MCF 10A (cell line): ENCODE results near the gene KCTD16. TPM values are rescaled to one million over a fixed set of nuclear protein-coding genes. Genes with fewer than 3 reads are reported as not detected.
A peak's percentile ranks its signal among the peaks of the same experiment; 100 is the strongest.

Experiments used
- BruUV-seq: library from RNA; stranded (reverse); fragments of 400-500 nt; replicated peaks from 2 replicates; lab custom pipeline; 2021; lab: Mats Ljungman, UMichigan
- CTCF ChIA-PET: fragments of 300-600 bp; sonication (Branson Sonifier 250); formaldehyde crosslinking; extraction: SDS; loops from one replicate; lab custom pipeline; 2021; ENCODE audit warnings: antibody characterized with exemption, inconsistent platforms; lab: Yijun Ruan, JAX
- POLR2A ChIA-PET: fragments of 300-600, 350-650 bp; sonication (Branson Sonifier 250); formaldehyde crosslinking; extraction: SDS; loops from one replicate; lab custom pipeline; 2020; ENCODE audit warnings: antibody characterized with exemption, inconsistent platforms; lab: Yijun Ruan, JAX
- DNase-seq: peaks from one replicate; pipeline ENCODE4 v3.0.0-alpha.2; 2018; ENCODE audit not compliant: unreplicated experiment
- H3K27ac Mint-ChIP-seq: one replicate; pipeline ENCODE4 v1.8.0; 2022; ENCODE audit warnings: mild to moderate bottlenecking, low read depth, mixed read lengths; ENCODE audit not compliant: unreplicated experiment
- H3K27me3 Mint-ChIP-seq: one replicate; pipeline ENCODE4 v1.8.0; 2022; ENCODE audit warnings: mixed read lengths; ENCODE audit not compliant: insufficient read depth, unreplicated experiment
- H3K36me3 Mint-ChIP-seq: one replicate; pipeline ENCODE4 v1.8.0; 2022; ENCODE audit warnings: mild to moderate bottlenecking, moderate library complexity, mixed read lengths; ENCODE audit not compliant: insufficient read depth, unreplicated experiment
- H3K4me1 Mint-ChIP-seq: one replicate; pipeline ENCODE4 v1.8.0; 2022; ENCODE audit warnings: mixed read lengths; ENCODE audit not compliant: insufficient read depth, unreplicated experiment
- H3K4me3 Mint-ChIP-seq: one replicate; pipeline ENCODE4 v1.8.0; 2022; ENCODE audit warnings: mild to moderate bottlenecking, moderate library complexity, mixed read lengths; ENCODE audit not compliant: unreplicated experiment
- H3K9me3 Mint-ChIP-seq: one replicate; pipeline ENCODE4 v1.8.0; 2022; ENCODE audit warnings: mixed read lengths; ENCODE audit not compliant: unreplicated experiment
- intact Hi-C: fragments of 100-400 bp; cut with micrococcal nuclease; formaldehyde crosslinking; loops from 2 replicates; pipeline ENCODE4 v1.14.1; 2022
- total RNA-seq: library from RNA; stranded (reverse); gene quantifications from 2 replicates; pipeline ENCODE4 v1.2.3, GENCODE V29; 2022
- TF ChIP-seq, protein P1 (sequence below): fragments of 200-600 bp; IDR thresholded peaks from one replicate; pipeline ENCODE4 v1.8.0; 2022; ENCODE audit warnings: antibody characterized with exemption, mild to moderate bottlenecking; ENCODE audit not compliant: unreplicated experiment

Gene KCTD16
- total RNA-seq, 1 experiment from 2014 or later = 0.16 TPM

DNA sequence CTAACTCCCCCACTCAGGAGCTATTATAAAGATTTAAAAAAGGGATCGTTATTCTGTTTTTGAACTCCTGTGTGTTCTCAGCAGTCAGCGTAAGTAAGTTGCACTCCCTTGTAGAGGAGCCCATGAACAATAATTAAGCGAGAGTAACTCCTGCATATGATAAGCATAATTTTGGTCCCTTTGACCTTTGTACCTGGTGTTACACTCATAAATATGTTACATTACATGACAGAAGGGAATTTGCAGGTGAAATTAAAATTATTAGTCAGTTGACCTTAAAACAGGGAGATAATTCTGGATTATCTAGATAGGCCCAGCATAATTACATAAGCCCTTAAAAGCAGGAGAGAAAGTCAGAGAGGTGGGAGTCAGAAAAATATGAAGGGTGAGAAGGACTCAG lies 197.3 kb downstream of the KCTD16 start:
- Mint-ChIP-seq H3K36me3 (no peaks in the 10 kb centered on the region), H3K27me3 (no peaks in the 10 kb centered on the region), H3K9me3 (no peaks in the 10 kb centered on the region), H3K4me1 (peaks cover 12% of the 10 kb centered on the region), H3K4me3 (no peak overlapping the region), H3K27ac (no peak overlapping the region)
- TF ChIP-seq, protein P1, sequence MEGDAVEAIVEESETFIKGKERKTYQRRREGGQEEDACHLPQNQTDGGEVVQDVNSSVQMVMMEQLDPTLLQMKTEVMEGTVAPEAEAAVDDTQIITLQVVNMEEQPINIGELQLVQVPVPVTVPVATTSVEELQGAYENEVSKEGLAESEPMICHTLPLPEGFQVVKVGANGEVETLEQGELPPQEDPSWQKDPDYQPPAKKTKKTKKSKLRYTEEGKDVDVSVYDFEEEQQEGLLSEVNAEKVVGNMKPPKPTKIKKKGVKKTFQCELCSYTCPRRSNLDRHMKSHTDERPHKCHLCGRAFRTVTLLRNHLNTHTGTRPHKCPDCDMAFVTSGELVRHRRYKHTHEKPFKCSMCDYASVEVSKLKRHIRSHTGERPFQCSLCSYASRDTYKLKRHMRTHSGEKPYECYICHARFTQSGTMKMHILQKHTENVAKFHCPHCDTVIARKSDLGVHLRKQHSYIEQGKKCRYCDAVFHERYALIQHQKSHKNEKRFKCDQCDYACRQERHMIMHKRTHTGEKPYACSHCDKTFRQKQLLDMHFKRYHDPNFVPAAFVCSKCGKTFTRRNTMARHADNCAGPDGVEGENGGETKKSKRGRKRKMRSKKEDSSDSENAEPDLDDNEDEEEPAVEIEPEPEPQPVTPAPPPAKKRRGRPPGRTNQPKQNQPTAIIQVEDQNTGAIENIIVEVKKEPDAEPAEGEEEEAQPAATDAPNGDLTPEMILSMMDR = no peak
- intact Hi-C loops = no loop called here
- no TSS peak for BruUV-seq
- DNase-seq = no peak
- ChIA-PET POLR2A (no interaction called here), CTCF (interaction anchor here (1.0 kb wide), 1 partner anchor 164 kb away, joined by 4 read pairs; no protein-coding TSS in a partner anchor)

DNA sequence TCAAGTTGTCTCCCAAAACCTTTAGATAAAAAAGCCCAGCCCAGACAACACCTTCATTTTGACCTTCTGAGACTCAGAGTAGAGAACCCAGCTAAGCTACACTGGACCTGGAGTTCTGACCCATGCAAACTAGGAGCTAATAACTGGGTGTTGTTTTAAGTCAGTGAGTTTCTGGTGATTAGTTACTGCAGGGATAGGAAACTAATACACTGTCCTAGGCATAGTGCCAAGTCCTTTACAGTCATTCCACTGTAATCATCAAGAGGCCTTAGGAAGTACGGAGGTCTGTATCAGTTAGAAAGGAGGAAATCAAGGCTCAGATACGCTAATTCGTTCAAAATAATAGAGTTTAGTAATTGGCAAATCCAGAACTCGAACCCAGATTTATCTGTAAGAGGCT lies 197.9 kb downstream of the KCTD16 start:
- peak; percentile 32 for DNase-seq

DNA sequence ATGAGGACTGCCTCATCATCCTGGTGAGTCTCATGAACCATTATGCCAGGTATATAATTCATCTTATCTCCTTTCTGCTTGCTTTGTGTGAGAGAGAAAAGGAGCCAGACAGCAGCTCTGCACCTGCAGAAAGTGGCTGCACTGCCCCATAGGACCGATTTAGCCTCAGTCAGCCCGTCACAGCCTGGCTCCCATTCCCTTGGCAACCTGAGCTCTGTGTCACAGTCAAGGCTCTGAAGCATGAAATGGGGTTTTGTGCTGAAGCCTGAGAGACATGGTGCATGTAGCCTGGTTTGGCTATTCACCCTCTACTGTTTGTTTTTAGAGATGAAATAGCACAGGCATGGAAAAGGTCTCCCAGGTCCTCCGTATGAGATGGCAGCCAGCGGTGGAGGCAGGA lies 198.3 kb downstream of the KCTD16 start:
- Mint-ChIP-seq H3K27me3 (no peaks in the 10 kb centered on the region), H3K4me3 (no peak overlapping the region), H3K27ac (no peak overlapping the region), H3K4me1 (peaks cover 12% of the 10 kb centered on the region), H3K36me3 (no peaks in the 10 kb centered on the region), H3K9me3 (no peaks in the 10 kb centered on the region)
- TF ChIP-seq, protein P1 = no peak
- intact Hi-C loops = no loop called here
- ChIA-PET CTCF (no interaction called here), POLR2A (no interaction called here)
- no TSS peak for BruUV-seq
- DNase-seq = no peak

More for the DNA sequence above, 197.9 kb downstream of the KCTD16 start:
- ChIA-PET POLR2A (no interaction called here), CTCF (interaction anchor here (1.0 kb wide), 1 partner anchor 165 kb away, joined by 4 read pairs; no protein-coding TSS in a partner anchor)
- no peaks in the 10 kb centered on the region for H3K27me3 Mint-ChIP-seq
- TF ChIP-seq, protein P1 = no peak
- intact Hi-C loops = no loop called here
- H3K4me1 Mint-ChIP-seq = peaks cover 12% of the 10 kb centered on the region
- H3K9me3 Mint-ChIP-seq = no peaks in the 10 kb centered on the region
- no peak overlapping the region for H3K4me3 Mint-ChIP-seq
- no peak overlapping the region for H3K27ac Mint-ChIP-seq
- no TSS peak for BruUV-seq
- H3K36me3 Mint-ChIP-seq = no peaks in the 10 kb centered on the region

DNA sequence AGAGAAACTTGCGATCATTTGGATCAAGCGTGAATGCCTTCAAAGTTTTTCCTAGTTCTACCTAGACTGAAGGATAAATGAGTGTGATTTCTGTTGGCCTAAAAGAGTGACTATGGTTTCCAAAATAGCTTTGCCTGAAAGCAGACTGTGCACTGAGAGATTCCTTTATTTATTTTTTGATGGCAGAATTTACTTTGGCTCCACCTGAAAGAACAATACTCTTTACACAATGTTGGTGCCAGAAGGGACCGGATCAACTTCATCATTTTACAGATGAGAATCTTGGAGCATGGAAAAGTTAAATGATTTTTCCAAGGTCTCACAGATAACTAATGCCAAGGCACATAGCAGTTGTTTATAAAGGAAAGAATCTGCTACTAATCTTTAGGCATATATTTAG lies 199.6 kb downstream of the KCTD16 start:
- ChIA-PET POLR2A (interaction anchor here (0.5 to 1.2 kb wide), 3 partner anchors 11 to 37 kb away, joined by 3 to 4 read pairs (median 3); no protein-coding TSS in a partner anchor), CTCF (interaction anchor here (0.5 to 0.8 kb wide), 2 partner anchors 27 to 671 kb away, joined by 3 read pairs; no protein-coding TSS in a partner anchor)
- no peaks in the 10 kb centered on the region for H3K36me3 Mint-ChIP-seq
- no peak for DNase-seq
- H3K4me3 Mint-ChIP-seq = no peak overlapping the region
- intact Hi-C loops = no loop called here
- no peak overlapping the region for H3K27ac Mint-ChIP-seq
- no TSS peak for BruUV-seq
- no peaks in the 10 kb centered on the region for H3K9me3 Mint-ChIP-seq
- peaks cover 12% of the 10 kb centered on the region for H3K4me1 Mint-ChIP-seq
- TF ChIP-seq, protein P1 = no peak
- no peaks in the 10 kb centered on the region for H3K27me3 Mint-ChIP-seq
